C4-2B (cell line): ENCODE results near the gene EIF5B.
"Not testable (repeated sequence)": the region's sequence is repeated elsewhere in the genome, so short reads cannot be mapped to it uniquely, and the experiment has no call there.

Experiments used
- H3K27ac ChIP-seq: fragments of 450-650 bp; 2 replicates; pipeline ENCODE4 v1.5.1; 2017
- ZFX ChIP-seq: fragments of 450-650 bp; IDR thresholded peaks from 2 replicates; pipeline ENCODE4 v1.6.1; 2017
- TF ChIP-seq, protein P1 (sequence below): fragments of 450-650 bp; conservative IDR thresholded peaks from 2 replicates; pipeline ENCODE4 v1.5.1; 2017; ENCODE audit warnings: mild to moderate bottlenecking

The EIF5B gene

DNA sequence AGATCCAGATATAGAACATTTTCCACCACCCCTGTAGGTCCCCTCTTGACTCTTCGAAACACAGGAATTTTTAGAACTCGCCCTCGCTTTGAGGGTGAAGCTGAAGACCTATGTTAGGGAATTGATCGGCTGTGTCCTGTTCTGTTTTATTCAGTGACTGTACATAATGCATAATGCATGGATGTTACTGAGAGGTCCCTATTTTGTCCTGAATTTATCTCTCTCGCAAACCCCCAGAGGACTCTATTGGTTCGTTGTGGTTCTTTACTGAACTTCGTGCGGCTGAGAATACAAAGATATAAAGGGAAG, 431 bp upstream of the EIF5B start:
- TF ChIP-seq, protein P1, sequence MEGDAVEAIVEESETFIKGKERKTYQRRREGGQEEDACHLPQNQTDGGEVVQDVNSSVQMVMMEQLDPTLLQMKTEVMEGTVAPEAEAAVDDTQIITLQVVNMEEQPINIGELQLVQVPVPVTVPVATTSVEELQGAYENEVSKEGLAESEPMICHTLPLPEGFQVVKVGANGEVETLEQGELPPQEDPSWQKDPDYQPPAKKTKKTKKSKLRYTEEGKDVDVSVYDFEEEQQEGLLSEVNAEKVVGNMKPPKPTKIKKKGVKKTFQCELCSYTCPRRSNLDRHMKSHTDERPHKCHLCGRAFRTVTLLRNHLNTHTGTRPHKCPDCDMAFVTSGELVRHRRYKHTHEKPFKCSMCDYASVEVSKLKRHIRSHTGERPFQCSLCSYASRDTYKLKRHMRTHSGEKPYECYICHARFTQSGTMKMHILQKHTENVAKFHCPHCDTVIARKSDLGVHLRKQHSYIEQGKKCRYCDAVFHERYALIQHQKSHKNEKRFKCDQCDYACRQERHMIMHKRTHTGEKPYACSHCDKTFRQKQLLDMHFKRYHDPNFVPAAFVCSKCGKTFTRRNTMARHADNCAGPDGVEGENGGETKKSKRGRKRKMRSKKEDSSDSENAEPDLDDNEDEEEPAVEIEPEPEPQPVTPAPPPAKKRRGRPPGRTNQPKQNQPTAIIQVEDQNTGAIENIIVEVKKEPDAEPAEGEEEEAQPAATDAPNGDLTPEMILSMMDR = no peak
- TF ChIP-seq ZFX = no peak
- peak overlapping the region; percentile 86 for H3K27ac ChIP-seq

DNA sequence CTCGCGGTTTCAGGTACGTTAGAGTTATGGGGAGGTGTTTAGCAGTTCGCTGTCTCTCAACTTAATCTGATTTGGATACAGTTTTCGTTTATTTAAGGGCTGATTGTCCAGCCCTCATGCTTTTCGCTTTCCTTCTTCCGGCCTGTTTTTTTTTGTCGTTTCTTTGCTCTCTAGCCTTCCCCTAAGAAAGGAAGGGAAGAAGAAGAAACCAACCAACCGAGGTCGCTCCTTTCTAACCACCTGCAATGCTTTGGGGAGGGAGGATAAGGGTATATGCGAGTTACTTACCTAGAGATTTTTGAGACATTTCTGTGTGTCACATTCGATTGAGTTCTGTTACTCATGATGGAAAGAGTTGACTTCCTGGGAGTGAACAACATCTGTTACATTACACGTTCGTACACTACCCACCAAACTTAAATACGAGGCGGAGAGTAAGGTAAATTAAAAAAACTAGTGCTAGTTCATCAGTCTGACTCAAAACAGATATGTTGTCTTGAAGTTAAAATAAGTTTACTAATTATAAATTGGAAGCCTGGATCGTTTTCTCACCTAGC, 918 bp downstream of the EIF5B start:
- no peak for TF ChIP-seq ZFX
- TF ChIP-seq, protein P1 = no peak
- H3K27ac ChIP-seq = peak overlapping the region; percentile 86

DNA sequence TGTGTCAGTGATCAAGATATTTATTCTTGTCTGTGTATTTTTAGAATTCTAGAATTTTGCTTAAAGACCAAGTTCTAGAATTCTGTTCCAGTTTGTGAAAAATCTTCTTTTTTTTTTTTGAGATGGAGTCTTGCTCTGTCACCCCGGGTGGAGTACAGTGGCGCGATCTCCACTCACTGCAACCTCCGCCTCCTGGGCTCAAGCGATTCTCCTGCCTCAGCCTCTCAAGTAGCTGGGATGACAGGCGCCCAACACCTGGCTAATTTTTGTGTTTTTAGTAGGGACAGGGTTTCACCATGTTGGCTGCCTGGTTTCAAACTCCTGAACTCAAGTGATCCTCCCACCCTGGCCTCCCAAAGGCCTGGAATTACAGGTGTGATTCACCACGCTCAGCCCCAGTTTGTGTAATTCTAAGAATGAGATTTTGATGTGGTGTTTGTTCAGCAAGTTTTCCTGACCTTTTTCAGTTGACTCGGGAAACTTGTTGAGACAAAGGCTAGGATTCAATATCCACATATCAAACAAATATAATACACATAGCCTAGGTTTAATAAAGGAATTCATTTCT, 3.6 kb downstream of the EIF5B start:
- no peak overlapping the region for H3K27ac ChIP-seq
- TF ChIP-seq, protein P1 = no peak
- TF ChIP-seq ZFX = no peak

DNA sequence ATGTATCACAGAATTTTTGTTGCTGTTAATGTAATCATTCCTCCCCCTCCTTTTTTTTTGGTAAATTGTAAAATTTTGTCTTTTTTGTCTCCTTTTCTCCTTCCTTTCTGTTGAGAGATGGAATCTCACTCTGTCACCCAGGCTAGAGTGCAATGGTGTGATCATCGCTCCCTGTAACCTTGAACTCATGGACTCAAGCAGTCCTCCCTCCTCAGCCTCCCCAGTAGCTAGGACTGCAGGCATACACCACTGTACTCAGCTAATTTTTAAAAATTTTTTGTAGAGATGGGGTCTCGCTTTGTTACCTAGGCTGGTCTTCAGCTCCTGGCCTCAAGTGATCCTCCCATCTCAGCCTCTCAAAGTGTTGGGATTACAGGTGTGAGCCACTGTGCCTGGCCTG, 5.3 kb downstream of the EIF5B start:
- TF ChIP-seq ZFX = no peak
- TF ChIP-seq, protein P1 = no peak
- no peak overlapping the region for H3K27ac ChIP-seq

DNA sequence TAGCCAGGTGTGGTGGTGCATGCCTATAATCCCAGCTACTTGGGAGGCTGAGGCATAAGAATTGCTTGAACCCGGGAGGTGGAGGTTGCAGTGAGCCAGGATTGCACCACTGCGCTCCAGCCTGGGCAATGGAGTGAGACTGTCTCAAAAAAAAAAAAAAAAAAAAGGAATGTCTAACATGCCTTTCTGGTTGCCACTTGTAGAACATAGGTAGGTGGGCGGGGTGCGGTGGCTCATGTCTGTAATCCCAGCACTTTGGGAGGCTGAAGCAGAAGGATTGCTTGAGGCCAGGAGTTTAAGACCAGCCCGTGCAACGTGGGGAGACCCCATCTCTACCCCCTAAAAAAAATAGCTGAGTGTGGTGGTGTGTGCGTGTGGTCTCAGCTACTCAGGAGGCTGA, 8.3 kb downstream of the EIF5B start:
- not testable (repeated sequence) for H3K27ac ChIP-seq

DNA sequence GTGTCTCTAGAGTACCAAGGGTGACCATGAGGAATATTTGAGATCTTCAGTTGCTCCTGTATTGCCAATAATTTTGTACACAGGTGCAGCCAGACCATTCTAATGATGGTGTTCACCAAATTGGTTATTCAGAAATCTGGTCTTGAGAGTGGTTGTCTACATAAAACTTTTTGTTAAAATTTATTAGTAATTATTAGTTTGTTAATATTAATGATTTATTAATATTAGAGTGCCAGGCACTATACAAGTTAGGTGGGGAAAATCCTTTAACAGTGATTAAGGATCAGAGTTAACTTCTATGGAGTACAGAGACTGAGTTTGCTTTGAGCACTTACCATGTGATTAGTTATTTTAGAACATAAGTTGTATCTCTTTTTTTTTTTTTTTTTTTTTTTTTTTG, 9.0 kb downstream of the EIF5B start:
- TF ChIP-seq ZFX = no peak
- TF ChIP-seq, protein P1 = no peak

DNA sequence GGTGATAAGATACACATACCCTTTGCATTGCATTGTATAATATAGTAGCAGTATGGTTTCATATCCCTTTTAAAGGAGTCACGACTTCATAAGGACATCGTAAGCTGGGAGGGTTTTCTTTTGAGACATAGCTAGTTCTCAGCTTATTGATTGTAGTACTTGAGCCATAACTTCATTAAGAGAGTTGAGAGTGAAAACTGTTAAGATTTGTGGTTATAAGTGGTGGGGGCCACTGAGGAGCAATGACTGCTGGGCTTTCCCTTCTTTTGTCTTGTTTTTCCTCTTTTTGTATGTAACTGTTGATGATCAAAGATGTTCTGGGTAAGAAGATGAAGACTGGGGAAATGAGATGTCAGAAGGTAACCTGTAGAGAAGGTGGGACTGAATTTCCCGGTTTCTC, 11.0 kb downstream of the EIF5B start:
- TF ChIP-seq ZFX = no peak
- TF ChIP-seq, protein P1 = no peak
- no peak overlapping the region for H3K27ac ChIP-seq

More for the DNA sequence above, 9.0 kb downstream of the EIF5B start:
- no peak overlapping the region for H3K27ac ChIP-seq

DNA sequence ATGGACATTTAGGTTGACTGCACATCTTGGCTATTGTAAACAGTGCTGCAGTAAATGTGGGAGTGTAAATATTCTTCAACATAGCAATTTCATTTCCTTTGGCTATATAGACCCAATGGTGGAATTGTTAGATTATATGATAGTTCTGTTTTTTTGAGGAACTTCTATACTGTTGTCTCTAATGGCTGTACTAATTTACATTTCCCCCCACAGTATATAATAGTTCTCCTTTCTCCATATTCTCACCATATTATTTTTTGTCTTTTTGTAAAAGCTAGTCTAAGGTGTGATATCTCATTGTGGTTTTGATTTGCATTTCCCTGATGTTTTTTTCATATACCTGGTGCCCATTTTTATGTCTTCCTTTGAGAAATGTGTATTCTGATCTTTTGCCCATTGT, 13.0 kb downstream of the EIF5B start:
- no peak for TF ChIP-seq ZFX
- TF ChIP-seq, protein P1 = no peak
- no peak overlapping the region for H3K27ac ChIP-seq
